ENCODE results near the gene DAGLA. TPM values are rescaled to one million over a fixed set of nuclear protein-coding genes. Genes with fewer than 3 reads are reported as not detected.
A peak's percentile ranks its signal among the peaks of the same experiment; 100 is the strongest.
"Not testable (repeated sequence)": the region's sequence is repeated elsewhere in the genome, so short reads cannot be mapped to it uniquely, and the experiment has no call there.

Gene DAGLA
- total RNA-seq, 1 donor from 2014 or later: 21.0 TPM

GRCh38 chr11:61657566-61658290 lies 22.5 kb upstream of the DAGLA start:
- DNase-seq (ENCODE audit: low read depth, low spot score): no peak
- no peaks in the 10 kb centered on the region for H3K9me3 Mint-ChIP-seq
- no peak overlapping the region for H3K4me3 Mint-ChIP-seq
- H3K36me3 Mint-ChIP-seq (ENCODE audit: low read depth): no peaks in the 10 kb centered on the region
- peaks cover 4% of the 10 kb centered on the region for H3K4me1 Mint-ChIP-seq
- no peak overlapping the region for H3K27ac Mint-ChIP-seq (ENCODE audit: unreplicated experiment)
- H3K27me3 Mint-ChIP-seq (ENCODE audit: low read depth): peaks cover 24% of the 10 kb centered on the region
- TF ChIP-seq CTCF (conservative IDR thresholded peaks at IDR 0.05): no peak

GRCh38 chr11:61659413-61660196 lies 20.6 kb upstream of the DAGLA start:
- H3K36me3 Mint-ChIP-seq (ENCODE audit: low read depth): no peaks in the 10 kb centered on the region
- peaks cover 11% of the 10 kb centered on the region for H3K27me3 Mint-ChIP-seq (ENCODE audit: low read depth)
- DNase-seq (ENCODE audit: low read depth, low spot score): no peak
- no peak overlapping the region for H3K27ac Mint-ChIP-seq (ENCODE audit: unreplicated experiment)
- no peak for TF ChIP-seq CTCF (conservative IDR thresholded peaks at IDR 0.05)
- no peaks in the 10 kb centered on the region for H3K9me3 Mint-ChIP-seq
- peaks cover 4% of the 10 kb centered on the region for H3K4me1 Mint-ChIP-seq
- H3K4me3 Mint-ChIP-seq: no peak overlapping the region

- not testable (repeated sequence) for DNase-seq (ENCODE audit: low read depth, low spot score); H3K27me3 Mint-ChIP-seq (ENCODE audit: low read depth); H3K4me3 Mint-ChIP-seq; H3K36me3 Mint-ChIP-seq (ENCODE audit: low read depth); H3K4me1 Mint-ChIP-seq; H3K9me3 Mint-ChIP-seq
- H3K27ac Mint-ChIP-seq (ENCODE audit: unreplicated experiment): peak overlapping the region; percentile 50
Measured at GRCh38 chr11:61660997-61661396, 19.2 kb upstream of the DAGLA start.

GRCh38 chr11:61666684-61667297 lies 13.4 kb upstream of the DAGLA start:
- H3K27ac Mint-ChIP-seq (ENCODE audit: unreplicated experiment): no peak overlapping the region
- H3K36me3 Mint-ChIP-seq (ENCODE audit: low read depth): no peaks in the 10 kb centered on the region
- no peak overlapping the region for H3K4me3 Mint-ChIP-seq
- TF ChIP-seq CTCF (conservative IDR thresholded peaks at IDR 0.05): no peak
- DNase-seq (ENCODE audit: low read depth, low spot score): no peak
- H3K4me1 Mint-ChIP-seq: peaks cover 8% of the 10 kb centered on the region
- no peaks in the 10 kb centered on the region for H3K9me3 Mint-ChIP-seq
- H3K27me3 Mint-ChIP-seq (ENCODE audit: low read depth): no peaks in the 10 kb centered on the region

GRCh38 chr11:61667684-61668305 lies 12.4 kb upstream of the DAGLA start:
- H3K27me3 Mint-ChIP-seq (ENCODE audit: low read depth): no peaks in the 10 kb centered on the region
- H3K4me1 Mint-ChIP-seq: peaks cover 8% of the 10 kb centered on the region
- no peak overlapping the region for H3K4me3 Mint-ChIP-seq
- no peak for DNase-seq (ENCODE audit: low read depth, low spot score)
- no peaks in the 10 kb centered on the region for H3K9me3 Mint-ChIP-seq
- no peak for TF ChIP-seq CTCF (conservative IDR thresholded peaks at IDR 0.05)
- H3K27ac Mint-ChIP-seq (ENCODE audit: unreplicated experiment): no peak overlapping the region
- H3K36me3 Mint-ChIP-seq (ENCODE audit: low read depth): no peaks in the 10 kb centered on the region
